Myocyte (in vitro differentiated cells): Measurements from ENCODE around the gene OR6T1. TPM values are rescaled to one million over a fixed set of nuclear protein-coding genes. Genes with fewer than 3 reads are reported as not detected.

ENCODE experiments used
- DNase-seq: peaks from one replicate; pipeline ENCODE4 v3.0.0-alpha.2; 2012; ENCODE audit warnings: low read depth
- polyA plus RNA-seq: library from polyadenylated mRNA; unstranded; fragments of >200 nt; gene quantifications from one replicate; pipeline ENCODE4 v1.2.1, GENCODE V29; 2012; ENCODE audit warnings: missing spikeins
- total RNA-seq: library from RNA; depleted of rRNA; stranded (reverse); fragments of >200 nt; gene quantifications from 2 replicates; pipeline ENCODE4 v1.2.3, GENCODE V29; 2014

Gene OR6T1
- not detected in 2 replicates for total RNA-seq
- polyA plus RNA-seq, result not detected

DNA sequence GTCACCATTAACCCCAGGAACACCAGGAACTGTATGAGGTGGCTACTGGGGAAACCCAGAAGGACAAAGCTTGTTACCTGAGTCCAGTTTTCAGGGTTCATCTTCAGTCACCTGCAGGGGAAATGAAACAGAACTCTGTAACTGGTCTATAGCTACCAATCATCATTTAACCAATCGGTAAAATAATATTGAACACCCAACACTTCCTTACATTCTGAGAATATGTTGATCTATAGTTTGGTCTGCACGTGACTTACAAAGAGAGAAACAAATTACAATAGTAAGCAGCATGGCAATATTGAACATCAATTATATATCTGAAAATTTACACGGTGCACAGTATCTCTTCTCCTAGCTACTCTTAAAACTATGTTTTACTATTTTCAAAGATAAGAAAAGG, at the start of gene OR6T1:
OR6T1 (minus strand) TSS at position 101 of the 400 bp plus-strand sequence; CDS start at position 101, 0 bp downstream.
- DNase-seq, result no peak

DNA sequence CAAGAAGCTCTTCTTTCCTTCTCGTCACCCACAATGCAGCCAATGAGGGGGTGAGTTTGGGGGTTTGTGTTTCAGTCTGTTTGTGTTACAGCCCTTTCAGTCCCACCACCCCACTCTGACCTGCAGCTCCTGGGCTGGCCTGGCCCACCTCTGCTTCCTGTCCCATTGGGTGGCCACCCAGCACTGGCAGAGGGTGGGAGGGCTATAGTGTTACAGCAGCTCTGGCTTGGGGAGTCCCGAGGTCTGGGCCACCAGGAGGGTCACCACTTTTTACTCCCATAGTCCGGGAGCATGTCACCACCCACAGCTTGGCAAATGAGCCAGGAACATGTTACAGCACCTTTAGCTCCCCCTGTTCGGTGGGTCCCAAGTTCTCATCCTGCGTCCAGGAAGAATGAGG, 35.7 kb upstream of the OR6T1 start:
- no peak for DNase-seq

- no peak for DNase-seq
Measured at GRCh38 chr11:123977731-123978347, 34.2 kb upstream of the OR6T1 start, which contains the start of gene OR10S1. OR10S1 (minus strand) TSS chr11:123977781; CDS start chr11:123977664, 117 bp downstream.

GRCh38 chr11:123976770-123977560, 33.3 kb upstream of the OR6T1 start:
- no peak for DNase-seq

- DNase-seq, result no peak
Measured at GRCh38 chr11:123973816-123974215, 30.2 kb upstream of the OR6T1 start.

DNA sequence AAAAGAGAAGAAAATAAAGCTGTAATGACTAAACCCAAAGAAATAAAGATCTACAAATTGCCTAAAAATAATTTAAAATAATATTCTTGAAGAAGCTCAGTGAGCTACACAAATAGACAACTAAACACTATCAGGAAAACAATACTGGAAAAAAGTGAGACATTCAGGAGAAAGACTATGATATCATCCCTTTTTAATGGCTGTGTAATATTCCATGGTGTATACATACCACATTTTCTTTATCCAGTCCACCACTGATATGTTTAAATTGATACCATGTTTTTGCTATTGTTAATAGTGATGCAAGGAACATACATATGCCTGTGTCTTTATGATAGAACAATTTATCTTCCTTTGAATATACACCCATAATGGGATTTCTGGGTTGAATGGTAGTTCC, 13.1 kb upstream of the OR6T1 start:
- DNase-seq, result no peak

DNA sequence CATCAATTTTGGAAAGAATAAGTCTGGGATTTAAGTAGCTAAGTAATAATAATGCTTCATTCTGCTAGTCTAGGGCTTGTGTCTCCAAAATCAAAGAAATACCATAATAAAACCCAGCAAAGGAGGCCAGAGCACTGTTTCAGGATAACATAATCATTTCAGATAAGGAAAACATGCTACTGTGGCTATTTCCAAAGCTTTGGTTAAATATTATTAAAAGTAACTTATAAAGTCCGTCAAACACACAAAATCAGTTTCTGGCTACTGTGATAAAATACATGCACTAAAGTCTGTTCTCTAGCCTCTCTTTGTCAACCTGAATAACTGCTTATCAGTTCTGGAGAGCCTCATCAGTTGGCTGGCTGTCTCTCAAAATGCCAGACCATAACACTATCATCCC, 1.5 kb upstream of the OR6T1 start:
- DNase-seq, result no peak

GRCh38 chr11:123942413-123942812, 1.2 kb downstream of the OR6T1 start:
- DNase-seq, result no peak

GRCh38 chr11:123939317-123939716, 4.3 kb downstream of the OR6T1 start, which contains the start of gene OR4D5:
OR4D5 (plus strand) TSS chr11:123939617; CDS start chr11:123939617, 0 bp downstream.
- DNase-seq, result no peak

DNA sequence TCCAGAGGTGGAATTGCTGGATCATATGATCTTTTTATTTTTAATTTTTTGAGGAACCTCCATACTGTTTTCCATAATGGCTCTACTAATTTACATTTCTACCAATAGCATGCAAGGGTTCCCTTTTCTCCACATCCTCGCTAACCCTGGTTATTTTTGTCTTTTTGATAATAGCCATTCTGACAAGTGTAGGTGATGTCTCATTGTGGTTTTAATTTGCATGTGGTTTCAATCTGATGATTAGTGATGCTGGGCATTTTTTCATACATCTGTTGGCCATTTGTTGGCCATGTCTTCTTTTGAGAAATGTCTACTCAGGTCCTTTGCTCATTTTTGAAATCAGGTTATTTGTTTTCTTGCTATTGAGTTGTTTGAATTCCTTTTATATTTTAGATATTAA, 19.6 kb downstream of the OR6T1 start:
- peak; percentile 38 for DNase-seq

GRCh38 chr11:123920943-123921342, 22.7 kb downstream of the OR6T1 start:
- no peak for DNase-seq

DNA sequence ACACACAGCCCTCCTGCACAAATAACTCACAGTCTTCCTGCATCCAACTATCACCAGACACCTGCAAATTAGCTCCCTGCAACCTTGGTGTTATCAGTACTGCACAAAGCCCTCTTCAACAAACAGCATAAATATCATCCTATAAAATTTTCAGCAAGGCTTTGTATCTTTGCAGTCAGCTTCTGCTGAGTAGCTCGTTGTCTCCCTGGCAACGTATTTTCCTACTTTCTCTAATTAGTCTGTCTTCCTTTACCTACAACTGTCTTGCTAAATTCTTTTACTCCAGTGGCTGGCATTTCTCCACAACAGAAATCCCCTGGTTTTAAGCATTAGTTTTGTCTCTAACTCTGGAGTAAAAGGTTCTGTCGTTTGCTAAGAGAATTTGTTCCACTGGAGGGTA, 37.8 kb downstream of the OR6T1 start:
- DNase-seq, result no peak

DNA sequence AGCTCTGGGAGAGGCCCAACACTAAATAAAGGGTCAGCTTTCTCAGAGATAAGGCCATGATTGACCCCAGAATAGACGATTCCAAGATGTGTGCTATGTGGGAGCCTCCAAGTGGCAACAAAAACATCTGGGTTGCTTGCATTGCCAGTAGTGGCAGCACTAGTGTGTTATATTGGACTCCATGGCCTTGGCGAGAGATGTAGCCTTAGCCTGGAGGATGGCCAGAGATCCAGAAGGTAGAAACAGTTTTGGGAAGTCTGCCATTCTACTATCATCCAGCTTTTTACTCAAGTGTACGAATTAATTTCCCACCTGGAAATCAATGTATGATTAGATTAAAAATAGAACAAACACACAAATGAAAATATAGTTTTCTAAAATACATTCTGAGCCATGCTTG, 38.7 kb downstream of the OR6T1 start:
- no peak for DNase-seq

DNA sequence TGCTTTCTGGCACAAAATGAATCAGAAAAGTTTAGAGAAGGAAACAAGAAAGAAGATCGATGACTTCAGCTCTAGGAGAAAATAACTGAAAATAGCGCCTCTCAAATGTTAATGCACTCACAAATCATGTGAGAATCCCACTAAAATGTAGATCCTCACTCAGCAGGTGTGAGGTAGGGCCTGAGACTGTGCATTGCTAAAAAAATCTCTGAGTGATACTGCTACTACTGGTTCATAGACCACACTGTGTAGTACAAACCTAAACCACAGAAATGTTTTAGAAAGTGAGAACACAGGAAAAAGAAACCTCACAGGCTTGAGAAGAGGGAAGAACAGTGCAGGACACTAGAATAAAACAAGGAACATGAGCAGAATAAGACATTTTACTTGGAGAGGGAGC, 39.7 kb downstream of the OR6T1 start:
- no peak for DNase-seq

GRCh38 chr11:123901867-123902266, 41.8 kb downstream of the OR6T1 start, which contains the start of gene OR8D4:
OR8D4 (plus strand) TSS chr11:123902167; CDS start chr11:123906432, 4,265 bp downstream.
- DNase-seq, result no peak

GRCh38 chr11:123899792-123900191, 43.8 kb downstream of the OR6T1 start:
- DNase-seq, result no peak

Other genes starting within 250 kb of the OR6T1 start
- gene ZNF202, start 202.2 kb downstream of the OR6T1 start, total RNA-seq, result 7.0 and 10.1 TPM in 2 replicates
- gene OR6X1, start 189.3 kb downstream of the OR6T1 start, total RNA-seq, result not detected in 2 replicates
- gene OR6M1, start 137.5 kb downstream of the OR6T1 start, total RNA-seq, result not detected in 2 replicates
- gene TMEM225, start 58.2 kb downstream of the OR6T1 start, total RNA-seq, result not detected in 2 replicates
- gene OR8D4, start 41.7 kb downstream of the OR6T1 start, total RNA-seq, result not detected in 2 replicates
- gene OR4D5, start 4.2 kb downstream of the OR6T1 start, total RNA-seq, result not detected in 2 replicates
- not detected in 2 replicates for gene OR10S1, start 33.9 kb upstream of the OR6T1 start, total RNA-seq
- not detected in 2 replicates for gene OR10G6, start 51.3 kb upstream of the OR6T1 start, total RNA-seq
- gene OR10G4, start 69.2 kb upstream of the OR6T1 start, total RNA-seq, result not detected in 2 replicates
- gene OR10G9, start 79.2 kb upstream of the OR6T1 start, total RNA-seq, result not detected in 2 replicates
- not detected in 2 replicates for gene OR10G8, start 83.0 kb upstream of the OR6T1 start, total RNA-seq
- not detected in 2 replicates for gene OR10G7, start 97.5 kb upstream of the OR6T1 start, total RNA-seq
- gene VWA5A, start 171.6 kb upstream of the OR6T1 start, total RNA-seq, result 12.3 and 44.1 TPM in 2 replicates
- gene OR10D3, start 239.5 kb upstream of the OR6T1 start, total RNA-seq, result not detected in 2 replicates